Astrocyte (in vitro differentiated cells and primary cell): ENCODE results near the gene GRID2. TPM values are rescaled to one million over a fixed set of nuclear protein-coding genes. Genes with fewer than 3 reads are reported as not detected.

ENCODE experiments used
- DNase-seq: peaks from one replicate; pipeline ENCODE4 v3.0.0-alpha.2; 2010; ENCODE audit warnings: low read depth
- FAIRE-seq: peaks from 2 replicates; lab custom pipeline; 2011; peaks lifted over from hg19 to GRCh38; lab: Jason Lieb, UNC
- H2AFZ ChIP-seq: 2 replicates; pipeline ENCODE4 v1.6.0; 2012; ENCODE audit warnings: low read depth, low read length, inconsistent platforms
- H3K27ac ChIP-seq: 2 replicates; pipeline ENCODE4 v1.5.1; 2011; ENCODE audit warnings: low read depth, low read length, inconsistent platforms
- H3K27me3 ChIP-seq: 2 replicates; pipeline ENCODE4 v1.6.0; 2011; ENCODE audit warnings: low read length, inconsistent platforms; ENCODE audit not compliant: insufficient read depth
- H3K36me3 ChIP-seq: 2 replicates; pipeline ENCODE4 v1.5.1; 2011; ENCODE audit warnings: low read length, inconsistent platforms; ENCODE audit not compliant: insufficient read depth
- H3K4me1 ChIP-seq: 2 replicates; pipeline ENCODE4 v1.5.1; 2011; ENCODE audit warnings: low read length, inconsistent platforms; ENCODE audit not compliant: insufficient read depth
- H3K4me2 ChIP-seq: 2 replicates; pipeline ENCODE4 v1.6.0; 2012; ENCODE audit warnings: low read length, inconsistent platforms
- H3K4me3 ChIP-seq: 2 replicates; pipeline ENCODE4 v1.5.1; 2011; ENCODE audit warnings: low read depth, mild to moderate bottlenecking, low read length, inconsistent platforms; ENCODE audit not compliant: insufficient read depth
- H3K79me2 ChIP-seq: 2 replicates; pipeline ENCODE4 v1.6.0; 2012; ENCODE audit warnings: mild to moderate bottlenecking, low read length, inconsistent platforms; ENCODE audit not compliant: insufficient read depth
- H3K9ac ChIP-seq: 2 replicates; pipeline ENCODE4 v1.6.0; 2012; ENCODE audit warnings: mild to moderate bottlenecking, low read length, inconsistent platforms
- H3K9me3 ChIP-seq: 2 replicates; pipeline ENCODE4 v1.5.1; 2012; ENCODE audit warnings: low read depth, mild to moderate bottlenecking, low read length, inconsistent platforms; ENCODE audit not compliant: insufficient read depth
- H4K20me1 ChIP-seq: 2 replicates; pipeline ENCODE4 v1.6.0; 2012; ENCODE audit warnings: low read length, inconsistent platforms; ENCODE audit not compliant: insufficient read depth
- H3K27ac Mint-ChIP-seq: one replicate; pipeline ENCODE4 v1.8.0; 2021; ENCODE audit warnings: mild to moderate bottlenecking, mixed read lengths; ENCODE audit not compliant: unreplicated experiment
- H3K27me3 Mint-ChIP-seq: one replicate; pipeline ENCODE4 v1.8.0; 2021; ENCODE audit warnings: low read depth, mixed read lengths; ENCODE audit not compliant: unreplicated experiment
- H3K36me3 Mint-ChIP-seq: one replicate; pipeline ENCODE4 v1.8.0; 2021; ENCODE audit warnings: low read depth, mixed read lengths; ENCODE audit not compliant: unreplicated experiment
- H3K4me1 Mint-ChIP-seq: one replicate; pipeline ENCODE4 v1.8.0; 2021; ENCODE audit warnings: low read depth, mixed read lengths; ENCODE audit not compliant: unreplicated experiment
- H3K4me3 Mint-ChIP-seq: one replicate; pipeline ENCODE4 v1.8.0; 2021; ENCODE audit warnings: mild to moderate bottlenecking, moderate library complexity, mixed read lengths; ENCODE audit not compliant: unreplicated experiment
- H3K9me3 Mint-ChIP-seq: one replicate; pipeline ENCODE4 v1.8.0; 2021; ENCODE audit warnings: mild to moderate bottlenecking, mixed read lengths; ENCODE audit not compliant: unreplicated experiment
- CTCF ChIP-seq: IDR thresholded peaks from 2 replicates; pipeline ENCODE4 v1.5.1; 2011; ENCODE audit warnings: low read depth, mild to moderate bottlenecking, inconsistent platforms, low read length, moderate library complexity; ENCODE audit not compliant: insufficient read depth
- EZH2 ChIP-seq: IDR thresholded peaks from 2 replicates; pipeline ENCODE4 v1.6.1; 2012; ENCODE audit warnings: mild to moderate bottlenecking, low read length, inconsistent platforms; ENCODE audit not compliant: insufficient read depth
- total RNA-seq: library from RNA; stranded (reverse); gene quantifications from 2 replicates; pipeline ENCODE4 v1.2.1, GENCODE V29; 2021

GRID2 gene
- total RNA-seq, 1 donor from 2014 or later: 0.14 TPM

GRCh38 chr4:92962831-92963230, 659.1 kb downstream of the GRID2 start:
- H3K27ac Mint-ChIP-seq: no peak overlapping the region
- H3K27me3 Mint-ChIP-seq: no peaks in the 10 kb centered on the region
- peaks cover 3% of the 10 kb centered on the region for H3K4me1 Mint-ChIP-seq
- Histone ChIP-seq H3K9me3 (no peaks in the 10 kb centered on the region), H3K4me1 (no peaks in the 10 kb centered on the region), H4K20me1 (no peaks in the 10 kb centered on the region), H3K79me2 (no peaks in the 10 kb centered on the region), H3K4me3 (no peak overlapping the region), H2AFZ (no peak overlapping the region), H3K27me3 (no peaks in the 10 kb centered on the region), H3K4me2 (no peak overlapping the region), H3K27ac (no peak overlapping the region), H3K36me3 (no peaks in the 10 kb centered on the region), H3K9ac (no peak overlapping the region)
- no peaks in the 10 kb centered on the region for H3K9me3 Mint-ChIP-seq
- no peaks in the 10 kb centered on the region for H3K36me3 Mint-ChIP-seq
- FAIRE-seq: no peak
- TF ChIP-seq CTCF (no peak), EZH2 (no peak)
- H3K4me3 Mint-ChIP-seq: no peak overlapping the region
- no peak for DNase-seq

- H3K27ac Mint-ChIP-seq: peak overlapping the region; percentile 69
Observed at GRCh38 chr4:92968556-92968955, 664.8 kb downstream of the GRID2 start.

More at GRCh38 chr4:92968556-92968955, 664.8 kb downstream of the GRID2 start:
- no peak overlapping the region for H3K4me2 ChIP-seq
- no peaks in the 10 kb centered on the region for H3K79me2 ChIP-seq
- H3K36me3 Mint-ChIP-seq: no peaks in the 10 kb centered on the region
- TF ChIP-seq CTCF (no peak), EZH2 (no peak)
- H4K20me1 ChIP-seq: no peaks in the 10 kb centered on the region
- no peak overlapping the region for H3K27ac ChIP-seq
- H3K4me3 ChIP-seq: no peak overlapping the region
- peaks cover 28% of the 10 kb centered on the region for H3K4me1 Mint-ChIP-seq
- peaks cover 17% of the 10 kb centered on the region for H3K4me1 ChIP-seq
- H3K9me3 Mint-ChIP-seq: no peaks in the 10 kb centered on the region
- H3K9me3 ChIP-seq: no peaks in the 10 kb centered on the region
- no peaks in the 10 kb centered on the region for H3K27me3 ChIP-seq
- H3K4me3 Mint-ChIP-seq: no peak overlapping the region
- no peaks in the 10 kb centered on the region for H3K27me3 Mint-ChIP-seq
- no peak for DNase-seq
- FAIRE-seq: no peak
- no peak overlapping the region for H2AFZ ChIP-seq
- H3K36me3 ChIP-seq: no peaks in the 10 kb centered on the region
- H3K9ac ChIP-seq: no peak overlapping the region
